NCI-H2171 treated with DMSO at 0.1 percent for 48 hours (cell line): Measurements from ENCODE around the gene KCNAB2.
A peak's percentile ranks its signal among the peaks of the same experiment; 100 is the strongest.

ENCODE experiments used
- DNase-seq: peaks from one replicate; lab custom pipeline; 2025; lab: John Stamatoyannopoulos, UW

Gene KCNAB2

GRCh38 chr1:6128276-6129081 lies 82.8 kb downstream of the KCNAB2 start:
- no peak for DNase-seq

- no peak for DNase-seq
Measured at GRCh38 chr1:6129313-6129712, 83.6 kb downstream of the KCNAB2 start.

GRCh38 chr1:6130036-6130435 lies 84.3 kb downstream of the KCNAB2 start:
- no peak for DNase-seq

GRCh38 chr1:6130596-6130995 lies 84.9 kb downstream of the KCNAB2 start:
- DNase-seq = no peak

GRCh38 chr1:6131561-6131960 lies 85.9 kb downstream of the KCNAB2 start:
- DNase-seq = no peak

GRCh38 chr1:6133146-6133895 lies 87.6 kb downstream of the KCNAB2 start:
- DNase-seq = no peak

- DNase-seq = no peak
Measured at GRCh38 chr1:6134206-6134605, 88.5 kb downstream of the KCNAB2 start.

- no peak for DNase-seq
Measured at GRCh38 chr1:6134741-6135510, 89.2 kb downstream of the KCNAB2 start.

GRCh38 chr1:6136516-6137220 lies 91.0 kb downstream of the KCNAB2 start:
- DNase-seq = no peak

- DNase-seq = no peak
Measured at GRCh38 chr1:6137758-6138157, 92.1 kb downstream of the KCNAB2 start.

- DNase-seq = no peak
Measured at GRCh38 chr1:6140413-6140812, 94.7 kb downstream of the KCNAB2 start.

- peak; percentile 31 for DNase-seq
Measured at GRCh38 chr1:6141592-6141991, 95.9 kb downstream of the KCNAB2 start.

GRCh38 chr1:6142036-6142621 lies 96.4 kb downstream of the KCNAB2 start:
- no peak for DNase-seq

- DNase-seq = no peak
Measured at GRCh38 chr1:6142734-6143133, 97.0 kb downstream of the KCNAB2 start.

- DNase-seq = no peak
Measured at GRCh38 chr1:6143395-6143794, 97.7 kb downstream of the KCNAB2 start.

- DNase-seq = no peak
Measured at GRCh38 chr1:6144175-6144574, 98.5 kb downstream of the KCNAB2 start.

- peak; percentile 72 for DNase-seq
Measured at GRCh38 chr1:6144647-6145395, 99.1 kb downstream of the KCNAB2 start.

GRCh38 chr1:6145396-6145750 lies 99.7 kb downstream of the KCNAB2 start:
- no peak for DNase-seq

GRCh38 chr1:6145864-6146410 lies 100.2 kb downstream of the KCNAB2 start:
- no peak for DNase-seq

- no peak for DNase-seq
Measured at GRCh38 chr1:6148497-6149241, 103.0 kb downstream of the KCNAB2 start.
